HFFc6 (cell line): ENCODE measurements around the gene TMEM239. TPM values are rescaled to one million over a fixed set of nuclear protein-coding genes. Genes with fewer than 3 reads are reported as not detected.

Experiments
- DNase-seq: peaks from one replicate; pipeline ENCODE4 v3.0.0-alpha.2; 2018
- H3K27ac Mint-ChIP-seq: 2 replicates; pipeline ENCODE4 v1.8.0; 2020; ENCODE audit warnings: mild to moderate bottlenecking, mixed read lengths
- H3K27me3 Mint-ChIP-seq: 2 replicates; pipeline ENCODE4 v1.8.0; 2021; ENCODE audit warnings: mild to moderate bottlenecking, moderate library complexity, mixed read lengths; ENCODE audit not compliant: insufficient read depth
- H3K36me3 Mint-ChIP-seq: 2 replicates; pipeline ENCODE4 v1.8.0; 2021; ENCODE audit warnings: low read depth, mixed read lengths
- H3K4me1 Mint-ChIP-seq: 2 replicates; pipeline ENCODE4 v1.8.0; 2020; ENCODE audit warnings: low read depth, mixed read lengths
- H3K4me3 Mint-ChIP-seq: 2 replicates; pipeline ENCODE4 v1.8.0; 2020; ENCODE audit warnings: mild to moderate bottlenecking, moderate library complexity, mixed read lengths
- H3K9me3 Mint-ChIP-seq: 2 replicates; pipeline ENCODE4 v1.8.0; 2020; ENCODE audit warnings: mild to moderate bottlenecking, mixed read lengths
- CTCF ChIP-seq: fragments of 200-600 bp; sonication (generic); IDR thresholded peaks from 2 replicates; pipeline ENCODE4 v1.5.0; 2021; ENCODE audit warnings: antibody characterized with exemption, mild to moderate bottlenecking
- total RNA-seq, 6 experiments: library from RNA; stranded (reverse); fragmentation: NEBNext Ultra II Directional; extraction: Animal tissue kit (Norgen Biotek cat#: 25700); gene quantifications; 2 replicates in 1 of 6; 3 replicates in 5 of 6; pipeline ENCODE4 v1.2.3, GENCODE V29; 2021

The TMEM239 gene
- total RNA-seq, 6 experiments from 2014 or later = not detected

GRCh38 chr20:2866236-2866635 is 50.1 kb downstream of the TMEM239 start:
- no peak overlapping the region for H3K4me3 Mint-ChIP-seq
- H3K27me3 Mint-ChIP-seq = peaks cover 3% of the 10 kb centered on the region; the same call in 1 of the 2 replicates
- DNase-seq = no peak
- H3K27ac Mint-ChIP-seq = no peak overlapping the region
- no peak for TF ChIP-seq CTCF
- H3K9me3 Mint-ChIP-seq = no peaks in the 10 kb centered on the region
- H3K4me1 Mint-ChIP-seq = peaks cover 31% of the 10 kb centered on the region
- H3K36me3 Mint-ChIP-seq = 0 out of 2 replicates have a peak, but pooled peaks cover 2% of the 10 kb centered on the region

GRCh38 chr20:2867081-2867864 is 51.1 kb downstream of the TMEM239 start:
- Mint-ChIP-seq H3K27ac (no peak overlapping the region), H3K27me3 (no peaks in the 10 kb centered on the region; the same call in 1 of the 2 replicates), H3K36me3 (no peaks in the 10 kb centered on the region), H3K9me3 (no peaks in the 10 kb centered on the region), H3K4me1 (peaks cover 38% of the 10 kb centered on the region), H3K4me3 (no peak overlapping the region)
- no peak for TF ChIP-seq CTCF
- no peak for DNase-seq

Other genes starting within 250 kb of the TMEM239 start
- 100 to 1,000 TPM; 151 to 222 (median 165) TPM for gene NOP56, start 163.7 kb upstream of the TMEM239 start, total RNA-seq
- 10 to 100 TPM; 63.1 to 87.8 (median 79.8) TPM for gene IDH3B, start 152.1 kb upstream of the TMEM239 start, total RNA-seq
- under 1 TPM in 3 of 6 experiments, not detected in 3; 0.14 to 0.48 (median 0.46) TPM for gene EBF4, start 123.6 kb upstream of the TMEM239 start, total RNA-seq
- under 1 TPM in 1 of 6 experiments, not detected in 5; 0.10 TPM for gene CPXM1, start 15.7 kb upstream of the TMEM239 start, total RNA-seq
- gene C20orf141, start 1.4 kb upstream of the TMEM239 start, total RNA-seq = not detected
- 10 to 100 TPM; 22.0 to 24.8 (median 23.8) TPM for gene PCED1A, start 24.3 kb downstream of the TMEM239 start, total RNA-seq
- gene VPS16, start 24.4 kb downstream of the TMEM239 start, total RNA-seq = 10 to 100 TPM; 30.6 to 36.3 (median 35.2) TPM
- 10 to 100 TPM; 44.3 to 54.4 (median 48.7) TPM for gene PTPRA, start 57.1 kb downstream of the TMEM239 start, total RNA-seq
- gene GNRH2, start 227.3 kb downstream of the TMEM239 start, total RNA-seq = under 1 TPM in 1 of 6 experiments, not detected in 5; 0.26 TPM
- 10 to 100 TPM; 31.7 to 46.8 (median 36.0) TPM for gene MRPS26, start 229.7 kb downstream of the TMEM239 start, total RNA-seq